HG03342 (cell line): ENCODE results near the gene MMS19.
"Not testable (repeated sequence)": the region's sequence is repeated elsewhere in the genome, so short reads cannot be mapped to it uniquely, and the experiment has no call there.

ENCODE experiments used
- ATAC-seq: cut with Tn5 transposase; IDR thresholded peaks from one replicate; pipeline ENCODE4 v1.9.1; 2021; ENCODE audit warnings: mild to moderate bottlenecking, moderate library complexity; ENCODE audit not compliant: unreplicated experiment

MMS19 gene

DNA sequence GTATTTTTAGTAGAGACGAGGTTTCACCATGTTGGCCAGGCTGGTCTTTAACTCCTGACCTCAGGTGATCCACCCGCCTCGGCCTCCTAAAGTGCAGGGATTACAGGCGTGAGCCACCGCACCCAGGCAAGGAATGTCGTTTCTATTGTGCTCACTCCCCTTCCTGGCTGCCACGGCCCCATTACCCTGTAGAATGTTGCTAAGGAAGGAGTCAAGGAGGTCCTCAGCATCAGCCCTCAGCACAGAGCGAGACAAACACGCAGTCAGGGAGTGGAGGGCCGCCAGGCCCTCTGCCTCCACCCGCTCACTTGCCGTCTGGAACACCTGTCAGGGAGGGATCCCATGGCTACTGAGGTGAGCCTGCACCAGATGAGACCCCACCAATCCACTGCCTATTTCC lies 29.4 kb downstream of the MMS19 start:
- ATAC-seq = not testable (repeated sequence)

DNA sequence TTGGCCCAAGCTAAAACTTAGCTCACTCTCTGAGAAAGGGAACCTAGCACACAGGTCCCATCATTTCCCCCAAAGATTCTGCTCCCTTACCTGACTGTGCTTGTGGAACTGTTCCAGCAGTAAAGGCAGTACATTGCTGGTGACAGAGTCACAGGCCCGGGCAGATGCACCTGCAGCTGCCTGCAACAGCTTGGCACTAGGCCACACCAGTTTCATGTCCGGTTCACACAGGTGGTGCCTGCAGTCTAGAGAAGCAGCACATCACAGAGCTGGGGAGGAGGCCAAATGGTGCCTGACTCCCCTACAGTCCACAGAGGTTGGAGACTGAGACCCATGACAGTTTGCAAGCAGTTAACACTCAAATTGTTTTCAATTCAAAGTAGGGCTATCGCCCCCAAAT lies 30.1 kb downstream of the MMS19 start:
- no peak for ATAC-seq

DNA sequence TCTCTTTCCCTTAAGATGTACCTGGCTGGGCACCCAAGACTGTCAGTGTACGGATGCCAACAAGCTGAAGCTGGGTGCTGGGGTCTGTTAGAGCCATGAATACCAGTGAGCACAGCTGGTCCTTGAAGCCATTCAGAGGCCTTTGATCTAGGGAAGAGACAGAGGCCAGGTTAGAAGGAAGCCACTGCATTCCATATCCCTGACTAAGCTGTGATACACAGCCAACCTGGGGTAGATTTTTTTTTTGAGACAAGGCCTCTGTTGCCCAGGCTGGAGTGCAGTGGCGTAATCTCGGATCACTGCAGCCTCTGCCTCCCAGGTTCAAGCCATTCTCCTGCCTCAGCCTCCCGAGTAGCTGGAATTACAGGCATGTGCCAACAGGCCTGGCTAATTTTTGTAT lies 31.5 kb downstream of the MMS19 start:
- ATAC-seq = no peak

DNA sequence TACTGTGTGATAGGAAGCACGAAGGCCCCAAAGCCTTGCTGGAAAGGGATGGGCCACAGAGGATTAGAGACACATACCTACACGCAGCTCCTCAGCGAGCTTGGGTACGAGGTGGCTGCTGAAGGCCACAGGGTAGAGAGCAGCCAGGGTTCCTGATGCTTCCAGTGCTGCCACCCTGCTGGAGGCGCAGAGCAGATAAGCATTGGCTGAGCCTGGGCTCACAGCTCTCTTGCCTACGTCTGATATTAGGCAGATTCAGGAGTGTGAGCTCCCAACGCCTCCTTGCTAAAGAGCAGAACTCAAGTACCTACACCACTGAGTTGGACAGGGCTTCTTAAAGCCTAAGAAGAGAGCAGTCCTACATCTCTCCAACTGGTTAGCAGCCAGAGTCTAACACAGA lies 32.2 kb downstream of the MMS19 start:
- ATAC-seq = no peak

DNA sequence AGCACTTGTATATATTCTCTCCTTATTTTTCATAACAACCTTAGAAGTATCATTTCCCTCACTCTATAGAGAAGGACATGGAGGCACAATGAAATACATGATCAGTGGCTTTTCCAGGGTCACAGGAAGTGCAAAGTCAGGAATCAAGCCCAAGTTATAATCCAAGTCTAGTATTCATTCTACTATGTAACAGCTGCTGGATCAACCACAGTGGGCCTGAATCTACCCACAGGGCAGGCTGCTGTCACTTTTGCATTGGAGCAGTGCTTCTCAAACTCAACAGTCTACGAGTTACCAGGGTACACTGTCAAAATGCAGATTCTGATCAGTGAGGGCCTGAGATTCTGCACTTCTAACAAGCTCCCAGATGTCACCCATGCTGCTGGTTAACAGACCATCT lies 34.0 kb downstream of the MMS19 start:
- no peak for ATAC-seq

DNA sequence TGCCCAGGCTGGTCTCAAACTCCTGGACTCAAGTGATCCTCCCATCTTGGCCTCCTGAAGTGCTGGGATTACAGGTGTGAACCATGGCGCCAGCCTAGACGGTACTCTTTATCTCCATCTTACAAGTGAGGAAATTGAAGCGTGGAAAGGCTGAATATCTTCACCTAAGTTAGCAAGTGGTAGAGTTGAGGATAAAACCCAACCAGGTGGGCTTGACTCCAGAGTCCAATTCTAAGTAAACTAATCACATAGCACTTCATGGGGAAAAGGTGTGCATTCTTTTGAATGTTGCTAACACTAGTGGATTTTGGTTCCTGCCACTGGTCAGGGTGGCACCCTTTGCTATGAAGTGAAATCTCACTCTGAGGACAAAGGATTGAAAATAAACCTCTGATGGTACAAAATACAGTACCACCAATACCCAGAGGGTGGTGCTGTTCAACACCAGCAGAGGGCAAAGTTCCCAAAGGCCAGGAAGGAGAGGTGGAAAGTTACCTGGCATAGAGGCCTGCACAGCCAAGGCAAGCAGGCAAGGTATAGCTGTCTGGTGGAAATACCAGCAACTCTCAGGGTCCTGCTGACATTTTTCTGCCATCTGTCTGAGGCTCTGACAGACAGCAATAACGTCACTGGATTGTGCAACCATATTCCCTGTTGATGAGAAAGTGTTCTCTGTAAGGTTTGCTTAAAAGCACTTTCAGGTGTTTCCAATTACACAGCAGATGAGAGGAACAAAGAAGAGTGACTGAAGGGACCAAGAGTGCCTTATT lies 34.7 kb downstream of the MMS19 start:
- no peak for ATAC-seq

DNA sequence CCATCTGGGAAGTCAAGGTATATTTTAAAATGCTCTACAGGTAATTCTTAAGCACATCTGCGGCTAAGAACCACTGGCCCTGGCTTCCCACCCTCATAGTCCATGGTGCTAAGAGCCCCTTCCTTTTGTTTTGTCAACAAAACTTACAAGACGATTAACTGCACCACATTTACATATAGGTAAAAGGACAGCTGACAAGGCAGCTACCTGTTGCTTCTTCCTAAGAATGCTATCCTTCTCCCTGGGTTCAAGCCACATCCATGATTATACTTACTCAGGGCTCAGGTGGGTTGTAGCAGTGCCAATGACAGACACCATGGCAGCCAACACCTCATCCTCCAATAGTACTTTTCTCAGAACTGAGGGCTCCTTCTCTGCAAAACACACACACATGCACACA lies 35.9 kb downstream of the MMS19 start:
- no peak for ATAC-seq

DNA sequence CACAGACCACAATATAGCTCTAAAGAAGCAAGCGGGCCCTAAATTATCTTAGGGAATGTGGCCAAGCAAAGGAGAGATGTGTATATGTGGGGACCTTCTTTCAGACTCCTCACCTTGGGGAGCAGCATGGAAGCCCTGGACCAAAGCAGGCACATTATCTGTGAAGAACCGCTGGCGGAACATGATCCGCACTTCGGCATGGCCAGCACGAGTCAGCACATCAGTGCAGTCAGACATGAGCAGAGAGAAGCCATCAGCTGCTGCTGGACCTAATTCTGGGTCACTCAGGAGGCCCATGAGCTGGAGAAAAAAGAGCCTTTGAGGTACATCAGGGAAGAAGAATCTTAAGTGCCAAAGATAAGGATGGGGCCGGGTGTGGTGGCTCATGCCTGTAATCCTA lies 38.3 kb downstream of the MMS19 start:
- no peak for ATAC-seq

DNA sequence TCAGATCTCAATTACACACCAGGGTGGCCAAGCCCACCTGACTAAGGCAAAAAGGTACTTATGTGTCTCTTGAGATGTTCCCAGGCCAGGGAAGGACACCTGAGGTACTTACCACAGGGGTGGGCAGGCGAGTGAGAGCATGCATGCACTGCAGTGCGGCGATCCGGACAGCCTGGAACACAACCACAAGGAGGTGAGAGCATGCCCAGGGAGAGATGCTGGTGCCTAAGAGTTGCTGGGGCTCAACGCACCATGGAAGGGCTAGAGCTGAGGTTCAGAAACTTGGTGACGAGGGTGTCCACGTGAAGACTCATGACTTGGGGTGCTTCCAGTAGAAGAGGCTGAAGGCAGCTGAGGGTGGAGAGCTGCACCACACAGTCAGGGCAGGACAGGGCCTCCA lies 39.1 kb downstream of the MMS19 start:
- no peak for ATAC-seq

DNA sequence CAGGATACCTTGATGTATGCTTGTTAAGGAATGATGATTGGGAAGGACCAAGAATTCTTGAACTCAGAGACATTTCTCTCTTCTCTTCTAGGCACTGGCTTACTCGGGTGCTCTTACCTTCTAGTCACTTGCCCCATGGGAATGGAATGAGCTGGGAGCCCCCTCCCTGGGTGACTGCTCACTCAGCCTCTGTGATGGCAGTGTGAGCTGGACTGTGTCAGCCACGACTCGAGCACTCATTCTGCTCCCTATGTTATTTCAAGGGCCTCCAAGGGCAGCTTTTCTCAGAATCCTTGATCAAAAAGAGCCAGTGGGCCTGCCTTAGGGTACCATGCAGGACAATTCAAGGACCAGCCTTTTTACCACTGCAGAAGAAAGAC lies 41.5 kb downstream of the MMS19 start:
- ATAC-seq = no peak

DNA sequence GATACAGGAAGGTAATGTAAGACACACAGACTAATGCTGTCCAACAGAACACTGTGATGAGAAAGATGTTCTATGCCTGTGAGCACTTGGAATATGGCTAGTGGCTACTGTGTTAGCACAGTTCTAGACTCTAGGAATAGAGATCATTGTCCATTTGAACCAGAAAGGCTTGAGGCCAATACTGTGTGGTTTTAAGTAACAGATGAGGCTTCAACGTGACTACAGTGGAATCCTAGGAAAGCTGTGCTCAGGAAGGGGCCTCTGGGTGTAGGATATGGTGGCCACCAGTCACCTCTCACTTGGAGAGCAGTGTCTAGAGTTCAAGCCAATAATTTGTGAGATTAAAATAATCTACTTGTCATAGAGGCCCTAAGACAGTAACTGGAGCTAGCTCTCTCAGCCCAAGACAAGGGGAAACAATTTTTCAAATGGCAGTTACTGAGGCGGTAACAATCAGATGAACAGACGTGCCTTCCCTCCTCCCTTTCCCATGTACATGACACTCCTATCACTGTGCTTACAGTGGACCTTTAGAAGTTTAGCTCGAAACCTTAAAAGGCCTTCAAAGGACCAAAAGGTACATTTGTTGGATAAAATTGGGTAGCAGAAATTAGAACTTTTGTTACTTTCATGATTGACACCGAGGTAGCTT lies 42.1 kb downstream of the MMS19 start:
- ATAC-seq = no peak

DNA sequence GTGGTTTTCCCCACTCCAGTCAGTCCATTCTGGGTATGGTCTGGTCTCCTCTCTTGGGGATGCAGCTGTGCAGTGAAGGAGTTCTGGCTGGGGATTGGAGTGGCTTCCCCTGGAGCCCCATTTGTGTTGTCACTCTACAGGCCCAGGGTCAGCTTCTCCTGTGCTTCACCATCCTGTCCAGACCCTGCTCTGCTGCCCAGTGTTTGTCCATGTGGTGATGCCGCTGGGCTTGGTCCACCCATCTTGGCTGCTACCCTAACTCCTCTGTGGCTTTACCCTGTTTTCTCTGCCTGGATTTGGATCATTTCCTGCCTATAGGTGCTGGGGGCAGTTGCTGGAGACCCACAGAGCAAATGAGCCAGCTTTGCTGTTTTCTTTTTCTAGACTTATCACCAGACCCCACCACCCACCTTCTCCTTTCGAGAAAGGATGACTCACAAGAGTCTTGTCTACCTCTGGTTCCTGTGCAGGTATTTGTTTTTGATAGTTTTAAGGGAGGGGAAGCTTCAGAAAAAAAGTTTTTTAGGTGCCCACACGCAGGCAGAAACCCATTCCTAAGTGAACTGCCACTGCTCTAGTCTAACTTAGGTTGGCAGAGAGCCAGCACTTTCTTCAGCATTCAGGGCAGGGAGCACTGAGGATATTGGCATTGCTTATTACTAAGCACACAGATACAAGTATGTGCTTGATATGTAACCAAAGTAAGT lies 43.7 kb downstream of the MMS19 start:
- ATAC-seq = no peak

DNA sequence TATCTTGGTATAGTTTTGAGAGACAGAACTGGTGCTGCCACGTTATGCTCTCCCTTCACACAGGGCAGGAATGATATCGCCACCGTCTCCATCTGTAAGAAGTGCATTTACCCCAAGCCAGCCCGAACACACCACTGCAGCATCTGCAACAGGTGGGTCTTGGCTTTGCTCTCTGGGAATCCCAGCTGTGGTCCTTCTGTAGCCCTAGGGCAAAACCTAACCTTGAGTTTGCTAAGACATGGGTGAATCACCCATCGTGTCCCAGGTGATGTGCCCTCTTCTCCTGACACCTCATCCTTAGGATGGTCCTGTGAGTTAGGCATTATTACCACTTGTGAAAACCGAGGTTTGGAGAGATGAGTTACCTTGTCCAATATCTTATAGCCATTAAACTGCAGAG lies 45.9 kb downstream of the MMS19 start:
- no peak for ATAC-seq

DNA sequence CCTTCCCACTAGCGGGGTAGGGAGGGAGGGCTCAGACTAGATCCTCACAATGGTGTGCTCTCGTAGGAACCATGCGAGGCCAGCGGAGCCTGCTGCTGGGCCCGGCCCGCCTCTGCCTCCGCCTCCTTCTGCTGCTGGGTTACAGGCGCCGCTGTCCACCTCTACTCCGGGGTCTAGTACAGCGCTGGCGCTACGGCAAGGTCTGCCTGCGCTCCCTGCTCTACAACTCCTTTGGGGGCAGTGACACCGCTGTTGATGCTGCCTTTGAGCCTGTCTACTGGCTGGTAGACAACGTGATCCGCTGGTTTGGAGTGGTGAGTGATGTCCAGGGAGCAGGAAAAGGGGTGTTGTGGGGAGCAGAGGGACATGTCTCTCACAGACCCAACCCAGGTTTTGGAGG lies 46.6 kb downstream of the MMS19 start:
- ATAC-seq = no peak

DNA sequence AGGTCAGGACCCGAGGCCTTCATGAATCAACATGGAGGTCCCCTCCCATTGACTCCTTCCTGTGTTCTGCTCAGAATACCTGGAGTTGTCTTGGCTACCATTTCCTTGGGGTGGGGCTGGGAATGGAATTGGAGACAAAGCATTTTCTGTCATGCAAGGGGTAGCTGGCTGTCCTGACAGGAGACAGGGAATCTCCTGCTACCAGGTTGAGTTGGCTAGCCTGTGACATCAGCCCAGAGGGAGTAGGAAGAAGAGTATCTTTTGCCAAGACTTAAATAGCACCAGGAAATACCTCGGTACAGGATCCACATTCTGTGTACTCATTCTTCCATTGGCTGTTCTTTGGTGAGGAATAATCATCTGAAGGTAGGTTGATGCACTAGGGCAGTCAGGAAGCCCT lies 47.4 kb downstream of the MMS19 start:
- no peak for ATAC-seq

DNA sequence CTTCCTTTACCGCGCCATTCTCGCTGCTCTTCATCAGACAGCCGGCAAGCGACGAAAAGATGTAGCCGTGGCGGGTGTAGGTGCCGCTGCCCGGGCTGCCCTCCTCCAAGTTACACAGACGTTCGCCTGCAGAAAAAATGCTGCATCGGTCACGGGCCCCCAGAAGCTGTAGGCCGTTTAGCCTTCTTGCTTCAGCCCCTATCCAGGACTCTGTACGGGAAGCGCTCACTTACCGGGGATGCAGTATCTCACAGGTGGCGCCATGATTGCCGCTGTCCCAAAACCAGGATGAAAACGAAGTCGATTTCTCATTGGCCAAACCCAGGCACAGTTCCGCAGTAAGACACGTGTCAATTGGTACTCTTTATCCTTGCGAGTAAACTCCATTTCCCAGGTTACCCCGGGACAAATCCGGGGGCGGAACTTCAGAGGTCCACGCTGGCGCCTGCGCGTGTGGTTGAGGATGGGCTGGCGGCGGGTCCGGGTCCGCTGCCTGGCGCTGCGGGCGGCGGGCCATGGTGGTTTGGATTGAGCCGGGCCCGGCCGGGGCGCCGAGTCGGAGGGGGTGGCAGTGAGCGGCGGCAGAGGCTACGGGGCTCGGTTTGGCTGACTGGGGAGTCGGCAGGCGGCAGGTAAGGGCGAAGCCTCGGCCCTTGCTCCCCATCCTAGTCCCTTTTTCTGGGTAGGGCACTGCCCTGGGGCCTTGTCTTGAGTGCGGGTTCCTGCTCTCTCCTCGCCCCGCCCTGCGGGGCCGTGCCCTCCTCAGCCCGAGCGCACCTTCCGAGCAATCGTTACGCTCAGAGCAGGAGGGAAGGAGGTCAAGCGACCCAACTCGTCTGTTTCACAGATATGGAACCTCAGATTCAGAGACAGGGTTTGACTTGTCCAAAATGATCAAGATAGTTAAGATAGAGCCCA lies 52.2 kb downstream of the MMS19 start, which contains the start of the genes EXOSC1 and ZDHHC16:
Gene EXOSC1, minus strand, starts transcription at position 285 of the 918 bp plus-strand sequence. Its CDS starts 21 bp downstream, at position 264.
Gene ZDHHC16, plus strand, starts transcription at position 454 of the 918 bp plus-strand sequence. CDS start 5,501 bp downstream, outside the sequence.
- peak; percentile 98 for ATAC-seq

DNA sequence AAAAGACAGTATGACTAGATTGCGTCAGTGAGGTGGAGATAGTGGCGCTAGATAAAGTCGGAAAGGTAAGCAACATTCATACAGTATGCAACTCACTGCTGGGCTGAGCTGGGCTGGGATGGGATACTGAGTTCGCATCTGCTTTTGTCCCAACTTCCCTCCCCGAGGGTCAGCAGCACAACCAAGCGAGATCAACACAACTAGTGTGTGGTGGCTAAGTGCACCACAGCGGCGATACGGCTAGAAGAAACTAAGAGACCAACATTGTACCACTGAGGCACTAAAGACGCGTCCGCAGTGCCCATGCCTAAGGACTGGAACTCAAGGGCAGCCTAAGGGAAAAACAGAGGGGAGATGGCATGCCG lies 52.9 kb downstream of the MMS19 start:
- ATAC-seq = no peak

DNA sequence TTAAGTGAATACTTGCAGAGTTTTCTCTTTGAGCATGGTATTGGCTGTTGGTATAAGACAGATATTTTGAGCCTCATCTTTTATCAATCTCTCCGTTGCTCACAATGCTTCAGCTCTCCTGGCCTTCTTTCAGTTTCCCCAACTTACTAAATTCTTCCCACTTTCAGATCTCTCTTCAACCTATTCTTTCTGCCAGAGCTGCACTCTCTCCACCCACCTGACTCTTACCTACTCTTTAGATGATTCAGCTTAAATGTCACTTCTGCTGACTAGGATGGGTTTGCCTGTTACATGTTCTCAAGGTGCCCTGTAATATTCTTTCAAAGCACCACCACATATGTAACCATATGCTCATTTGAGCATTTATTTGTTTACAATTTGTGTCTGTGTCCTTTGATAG lies 54.0 kb downstream of the MMS19 start:
- no peak for ATAC-seq

DNA sequence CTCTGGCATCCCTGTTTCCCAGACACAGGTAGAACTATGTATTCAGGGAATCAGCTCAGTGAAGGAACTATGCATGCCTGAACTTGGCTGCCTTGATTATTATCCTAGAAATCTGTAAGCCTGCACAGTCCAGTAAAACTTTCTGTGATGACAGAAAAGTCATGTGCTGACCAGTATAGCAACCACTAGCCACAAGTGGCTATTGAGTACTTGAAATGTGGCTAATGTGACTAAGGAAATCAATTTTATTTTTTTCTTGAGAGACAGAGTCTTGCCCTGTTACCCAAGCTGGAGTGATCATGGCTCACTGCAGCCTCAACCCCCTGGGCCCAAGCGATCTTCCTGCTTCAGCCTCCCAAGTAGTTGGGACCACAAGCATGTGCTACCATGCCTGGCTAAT lies 55.9 kb downstream of the MMS19 start:
- no peak for ATAC-seq

DNA sequence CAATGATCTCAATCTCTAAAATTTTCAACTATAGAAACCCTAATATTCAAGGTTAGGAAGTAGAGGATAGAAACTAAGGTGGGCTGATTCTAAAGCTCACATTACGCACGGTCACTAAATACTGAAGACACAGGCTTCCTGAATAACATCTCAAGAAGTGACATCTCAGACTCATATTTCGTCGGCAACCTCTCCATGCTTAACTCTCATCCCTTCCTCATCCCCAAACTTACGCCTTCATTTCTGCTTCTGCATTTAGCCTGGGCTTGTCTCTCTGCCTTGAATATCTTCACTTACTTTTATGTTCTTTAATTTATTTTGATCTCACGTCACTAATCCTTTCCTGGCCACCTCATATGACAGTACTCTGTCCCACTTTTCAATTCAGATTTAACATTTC lies 63.0 kb downstream of the MMS19 start:
- no peak for ATAC-seq

DNA sequence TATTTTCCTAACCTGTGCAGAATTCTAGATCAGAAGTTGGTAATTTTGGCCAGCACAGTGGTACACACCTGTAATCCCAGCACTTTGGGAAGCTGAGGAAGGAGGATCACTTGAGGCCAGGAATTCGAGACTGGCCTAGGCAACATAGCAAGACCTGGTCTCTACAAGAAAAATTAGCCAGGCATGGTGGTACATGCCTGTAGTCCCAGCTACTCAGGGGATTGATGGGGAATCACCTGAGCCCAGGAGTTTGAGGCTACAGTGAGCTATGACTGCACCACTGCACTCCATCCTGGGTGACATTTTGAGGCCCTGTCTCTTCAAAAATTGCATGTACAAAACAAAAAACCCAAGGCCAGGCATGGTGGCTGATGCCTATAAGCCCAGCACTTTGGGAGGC lies 63.7 kb downstream of the MMS19 start:
- ATAC-seq = no peak
